Neuronal stem cell (in vitro differentiated cells): Measurements from ENCODE around the gene WWP2.

Experiments used
- DNase-seq: peaks from one replicate; pipeline ENCODE4 v3.0.0-alpha.2; 2013; ENCODE audit warnings: low spot score
- H2AFZ ChIP-seq: one replicate; pipeline ENCODE4 v1.6.1; 2013; ENCODE audit warnings: mild to moderate bottlenecking, low read length, inconsistent platforms
- H2AK5ac ChIP-seq: 2 replicates; pipeline ENCODE4 v1.6.1; 2013; ENCODE audit warnings: low read depth, mild to moderate bottlenecking, inconsistent platforms, low read length, moderate library complexity, mixed read lengths
- H2BK120ac ChIP-seq: 2 replicates; pipeline ENCODE4 v1.6.1; 2013; ENCODE audit warnings: low read depth, mild to moderate bottlenecking, inconsistent platforms, low read length, moderate library complexity, mixed read lengths
- H2BK12ac ChIP-seq: one replicate; pipeline ENCODE4 v1.6.1; 2013; ENCODE audit warnings: low read length, inconsistent platforms
- H2BK15ac ChIP-seq: 2 replicates; pipeline ENCODE4 v1.6.1; 2013; ENCODE audit warnings: mild to moderate bottlenecking, low read length, inconsistent platforms, mixed read lengths
- H2BK5ac ChIP-seq: one replicate; pipeline ENCODE4 v1.6.1; 2013; ENCODE audit warnings: inconsistent platforms, mild to moderate bottlenecking, low read length, moderate library complexity
- H3K14ac ChIP-seq: one replicate; pipeline ENCODE4 v1.6.1; 2013; ENCODE audit warnings: low read length, inconsistent platforms
- H3K18ac ChIP-seq: 2 replicates; pipeline ENCODE4 v1.6.1; 2013; ENCODE audit warnings: low read length, inconsistent platforms
- H3K23ac ChIP-seq: 2 replicates; pipeline ENCODE4 v1.6.1; 2013; ENCODE audit warnings: low read depth, mild to moderate bottlenecking, mixed read lengths, low read length, inconsistent platforms; ENCODE audit not compliant: poor library complexity
- H3K27ac ChIP-seq: replicated peaks from 3 replicates; pipeline ENCODE4 v1.5.1; 2013; ENCODE audit warnings: low read length, inconsistent platforms
- H3K27me3 ChIP-seq, 3 experiments: 2 replicates each; pipeline ENCODE4 v1.6.1; 2013; ENCODE audit warnings: low read length in 3 of 3, mild to moderate bottlenecking in 2 of 3, inconsistent platforms in 1 of 3, low read depth in 1 of 3, mixed read lengths in 1 of 3, moderate library complexity in 1 of 3; ENCODE audit not compliant: control insufficient read depth in 3 of 3, insufficient read depth in 3 of 3
- H3K36me3 ChIP-seq, 2 donors: replicated peaks in 1 of 2; 2 replicates each; pipeline ENCODE4 v1.6.1; 2013; ENCODE audit warnings: low read length in 2 of 2; ENCODE audit not compliant: control insufficient read depth in 2 of 2, insufficient read depth in 2 of 2
- H3K4ac ChIP-seq: 2 replicates; pipeline ENCODE4 v1.6.1; 2013; ENCODE audit warnings: inconsistent platforms, mild to moderate bottlenecking, low read length, moderate library complexity
- H3K4me1 ChIP-seq, 2 donors: 1 replicate in 1 of 2; 2 replicates in 1 of 2; pipeline ENCODE4 v1.6.1; 2013; ENCODE audit warnings: low read length in 2 of 2, low read depth in 1 of 2; ENCODE audit not compliant: control insufficient read depth in 2 of 2, insufficient read depth in 1 of 2
- H3K4me2 ChIP-seq: one replicate; pipeline ENCODE4 v1.6.1; 2013; ENCODE audit warnings: mild to moderate bottlenecking, low read length, inconsistent platforms; ENCODE audit not compliant: insufficient read depth, poor library complexity, severe bottlenecking
- H3K4me3 ChIP-seq, 2 donors: 2 replicates each; pipeline ENCODE4 v1.5.1; 2013; ENCODE audit warnings: low read length in 2 of 2, mild to moderate bottlenecking in 2 of 2, inconsistent platforms in 1 of 2, moderate library complexity in 1 of 2
- H3K79me1 ChIP-seq: one replicate; pipeline ENCODE4 v1.6.1; 2013; ENCODE audit warnings: low read depth, mild to moderate bottlenecking, inconsistent platforms, low read length, moderate library complexity
- H3K9ac ChIP-seq: one replicate; pipeline ENCODE4 v1.6.1; 2013; ENCODE audit warnings: mild to moderate bottlenecking, low read depth, low read length, inconsistent platforms; ENCODE audit not compliant: poor library complexity
- H3K9me3 ChIP-seq, 2 donors: replicated peaks in 1 of 2; 2 replicates each; pipeline versions ENCODE3 to v1.6.1; 2013; ENCODE audit warnings: low read length in 2 of 2, mild to moderate bottlenecking in 2 of 2, inconsistent platforms in 1 of 2, low read depth in 1 of 2, mixed read lengths in 1 of 2, moderate library complexity in 1 of 2; ENCODE audit not compliant: control insufficient read depth in 2 of 2, insufficient read depth in 1 of 2
- H4K8ac ChIP-seq: one replicate; pipeline ENCODE4 v1.6.1; 2013; ENCODE audit warnings: low read depth, mild to moderate bottlenecking, inconsistent platforms, low read length, moderate library complexity
- H4K91ac ChIP-seq: one replicate; pipeline ENCODE4 v1.6.1; 2013; ENCODE audit warnings: low read length, low read depth, mild to moderate bottlenecking, inconsistent platforms; ENCODE audit not compliant: poor library complexity
- WGBS, 2 donors: extraction: QIAGEN DNeasy Blood & Tissue Kit; methylation state at CpG; one replicate each; pipeline ENCODE4 v1.1.7; 2013; ENCODE audit warnings: missing lambda C conversion rate in 2 of 2, mixed read lengths in 1 of 2; ENCODE audit not compliant: insufficient read length in 2 of 2, insufficient replicate concordance in 1 of 2; ENCODE audit errors: extremely low coverage in 2 of 2; 5-methylcytosine and 5-hydroxymethylcytosine counted together

Gene WWP2

GRCh38 chr16:69880640-69881133 lies 118.6 kb downstream of the WWP2 start:
- no peak overlapping the region for H3K4me3 ChIP-seq
- H2AK5ac ChIP-seq: no peak overlapping the region
- no peak for DNase-seq
- H4K91ac ChIP-seq: no peak overlapping the region
- whole genome bisulfite sequencing, 2 donors: no CpG with 5 or more reads among the region's 10 CpGs
- H2BK120ac ChIP-seq: no peak overlapping the region
- H3K79me1 ChIP-seq: no peaks in the 10 kb centered on the region
- H4K8ac ChIP-seq: no peak overlapping the region
- no peak overlapping the region for H3K4ac ChIP-seq
- peaks cover 3 to 13% of the 10 kb centered on the region in 2 donors for H3K36me3 ChIP-seq
- H3K23ac ChIP-seq: no peak overlapping the region
- H2BK5ac ChIP-seq: no peak overlapping the region
- H3K4me1 ChIP-seq: no peaks in the 10 kb centered on the region
- no peak overlapping the region for H3K9ac ChIP-seq
- no peak overlapping the region for H3K18ac ChIP-seq
- no peak overlapping the region for H2AFZ ChIP-seq
- no peaks in the 10 kb centered on the region for H3K27me3 ChIP-seq
- H2BK15ac ChIP-seq: no peak overlapping the region
- peaks cover 3 to 27% of the 10 kb centered on the region in 2 donors for H3K9me3 ChIP-seq
- H3K27ac ChIP-seq: no peak overlapping the region
- H3K14ac ChIP-seq: no peak overlapping the region
- H2BK12ac ChIP-seq: no peak overlapping the region
- H3K4me2 ChIP-seq: no peak overlapping the region

- Histone ChIP-seq H3K4me2 (no peak overlapping the region), H4K91ac (no peak overlapping the region)
- WGBS, 2 donors: no CpG with 5 or more reads among the region's 4 CpGs
These were observed 119.0 kb downstream of the WWP2 start for GRCh38 chr16:69881141-69881540.

GRCh38 chr16:69883744-69884143 lies 121.6 kb downstream of the WWP2 start:
- Histone ChIP-seq H3K79me1 (no peaks in the 10 kb centered on the region), H3K4me1 (no peaks in the 10 kb centered on the region), H3K14ac (no peak overlapping the region), H3K9ac (no peak overlapping the region), H3K23ac (no peak overlapping the region), H3K27ac (no peak overlapping the region), H3K36me3 (peaks cover 1 to 13% of the 10 kb centered on the region in 2 donors), H3K9me3 (peaks cover 0 to 11% of the 10 kb centered on the region in 2 donors), H3K4ac (no peak overlapping the region), H2BK15ac (no peak overlapping the region), H2AFZ (no peak overlapping the region), H3K27me3 (no peaks in the 10 kb centered on the region), H4K91ac (no peak overlapping the region), H2BK5ac (no peak overlapping the region), H3K4me3 (no peak overlapping the region), H3K4me2 (no peak overlapping the region), H4K8ac (no peak overlapping the region), H2AK5ac (no peak overlapping the region), H2BK120ac (no peak overlapping the region), H3K18ac (no peak overlapping the region), H2BK12ac (no peak overlapping the region)
- no peak for DNase-seq
- WGBS, 2 donors: no CpG with 5 or more reads among the region's 5 CpGs

More at GRCh38 chr16:69881141-69881540, 119.0 kb downstream of the WWP2 start:
- Histone ChIP-seq H3K9me3 (peaks cover 3 to 25% of the 10 kb centered on the region in 2 donors), H2BK12ac (no peak overlapping the region), H3K18ac (no peak overlapping the region), H2BK120ac (no peak overlapping the region), H3K23ac (no peak overlapping the region), H4K8ac (no peak overlapping the region), H2AFZ (no peak overlapping the region), H2BK5ac (no peak overlapping the region), H3K27me3 (no peaks in the 10 kb centered on the region), H3K9ac (no peak overlapping the region), H3K27ac (no peak overlapping the region), H2AK5ac (no peak overlapping the region), H3K36me3 (peaks cover 5 to 12% of the 10 kb centered on the region in 2 donors), H3K4me3 (no peak overlapping the region), H3K4ac (no peak overlapping the region), H3K79me1 (no peaks in the 10 kb centered on the region), H3K4me1 (no peaks in the 10 kb centered on the region), H3K14ac (no peak overlapping the region), H2BK15ac (no peak overlapping the region)
- no peak for DNase-seq

- H3K14ac ChIP-seq: no peak overlapping the region
- no peak overlapping the region for H3K27ac ChIP-seq
- no peak overlapping the region for H2BK120ac ChIP-seq
- H3K9me3 ChIP-seq: peaks cover 2 to 11% of the 10 kb centered on the region in 2 donors
- no peak overlapping the region for H2BK5ac ChIP-seq
- no peak overlapping the region for H4K91ac ChIP-seq
- H3K4ac ChIP-seq: no peak overlapping the region
- H3K23ac ChIP-seq: no peak overlapping the region
- no peak overlapping the region for H2BK15ac ChIP-seq
- H4K8ac ChIP-seq: no peak overlapping the region
- no peak overlapping the region for H2AFZ ChIP-seq
- H3K36me3 ChIP-seq: peaks cover 6 to 20% of the 10 kb centered on the region in 2 donors
- H3K4me3 ChIP-seq: no peak overlapping the region
- no peaks in the 10 kb centered on the region for H3K79me1 ChIP-seq
- no peak overlapping the region for H2BK12ac ChIP-seq
- no peak overlapping the region for H2AK5ac ChIP-seq
- H3K4me2 ChIP-seq: no peak overlapping the region
- no peak for DNase-seq
- no peak overlapping the region for H3K9ac ChIP-seq
- WGBS, 2 donors: no CpG with 5 or more reads among the region's 3 CpGs
- H3K18ac ChIP-seq: no peak overlapping the region
- H3K4me1 ChIP-seq: peaks cover 3 to 4% of the 10 kb centered on the region in 2 donors
- no peaks in the 10 kb centered on the region for H3K27me3 ChIP-seq
These were observed 123.6 kb downstream of the WWP2 start for GRCh38 chr16:69885722-69886121.
